K562 (cell line): Measurements from ENCODE around the gene LCN1. TPM values are rescaled to one million over a fixed set of nuclear protein-coding genes. Genes with fewer than 3 reads are reported as not detected.
A peak's percentile ranks its signal among the peaks of the same experiment; 100 is the strongest.

Experiments
- ATAC-seq: fragments of 200-7000 bp; cut with Tn5 transposase; 3 replicates; pipeline ENCODE4 v1.9.1; 2020; ENCODE audit warnings: moderate library complexity
- BruUV-seq: library from RNA; stranded (reverse); fragments of 400-500 nt; replicated peaks from 2 replicates; lab custom pipeline; 2021; lab: Mats Ljungman, UMichigan
- CTCF ChIA-PET: fragments of 300-600 bp; formaldehyde crosslinking; extraction: SDS; loops from one replicate; lab custom pipeline; 2021; ENCODE audit warnings: low intra/inter-chr PET ratio; lab: Yijun Ruan, JAX
- POLR2A ChIA-PET: fragments of 300-600, 350-650 bp; sonication (Branson Sonifier 250); formaldehyde crosslinking; extraction: SDS; loops from one replicate; lab custom pipeline; 2021; ENCODE audit warnings: antibody characterized with exemption, inconsistent platforms; lab: Yijun Ruan, JAX
- DNase-seq, 4 experiments: peaks; one replicate each; pipeline versions ENCODE4 v3.0.0 to v3.0.0-alpha.2; 2011 to 2018; ENCODE audit warnings: low spot score in 3 of 4, mixed read lengths in 3 of 4; ENCODE audit errors: extremely low read depth in 1 of 4
- FAIRE-seq: peaks from 2 replicates; lab custom pipeline; 2011; peaks lifted over from hg19 to GRCh38; lab: Jason Lieb, UNC
- H2AFZ ChIP-seq: 2 replicates; pipeline ENCODE4 v1.6.0; 2011; ENCODE audit warnings: low read depth, low read length, control low read depth, inconsistent platforms
- H3K27ac ChIP-seq: fragments of 200-600 bp; 3 replicates; pipeline ENCODE4 v1.8.0; 2011; ENCODE audit warnings: low read depth, mild to moderate bottlenecking, control low read depth, inconsistent platforms, low read length, moderate library complexity, mixed read lengths; ENCODE audit errors: extremely low read depth
- H3K27me3 ChIP-seq, 2 experiments: fragments of 300-600 bp in 1 of 2; 2 replicates in 1 of 2; 3 replicates in 1 of 2; pipeline versions ENCODE4 v1.6.0 to v1.8.0; 2011; ENCODE audit warnings: inconsistent platforms in 2 of 2, low read length in 2 of 2, mild to moderate bottlenecking in 1 of 2, mixed read lengths in 1 of 2, moderate library complexity in 1 of 2; ENCODE audit not compliant: control insufficient read depth in 2 of 2, insufficient read depth in 2 of 2
- H3K36me3 ChIP-seq: fragments of 300-600 bp; 3 replicates; pipeline ENCODE4 v1.8.0; 2011; ENCODE audit warnings: mild to moderate bottlenecking, low read length, inconsistent platforms; ENCODE audit not compliant: control insufficient read depth, insufficient read depth
- H3K4me1 ChIP-seq, 2 experiments: fragments of 200-600 bp in 1 of 2; replicated peaks in 1 of 2; 2 replicates in 1 of 2; 3 replicates in 1 of 2; pipeline versions ENCODE4 v1.5.1 to v1.8.0; 2011; ENCODE audit warnings: inconsistent platforms in 2 of 2, low read length in 2 of 2, mild to moderate bottlenecking in 1 of 2, mixed read lengths in 1 of 2, moderate library complexity in 1 of 2; ENCODE audit not compliant: control insufficient read depth in 2 of 2, insufficient read depth in 2 of 2
- H3K4me2 ChIP-seq: 2 replicates; pipeline ENCODE4 v1.6.1; 2011; ENCODE audit warnings: low read length, control low read depth, inconsistent platforms, mixed read lengths; ENCODE audit not compliant: insufficient read depth
- H3K4me3 ChIP-seq: fragments of 200-600 bp; sonication (generic), shearing (Covaris generic); 2 replicates; pipeline ENCODE4 v1.5.1; 2016; ENCODE audit warnings: control low read depth, inconsistent platforms
- H3K79me2 ChIP-seq: fragments of 200-600 bp; 3 replicates; pipeline ENCODE4 v1.8.0; 2011; ENCODE audit warnings: low read length, inconsistent platforms; ENCODE audit not compliant: control insufficient read depth, insufficient read depth
- H3K9ac ChIP-seq, 2 experiments: 2 replicates each; pipeline versions ENCODE4 v1.6.0 to v1.6.1; 2011; ENCODE audit warnings: low read depth in 2 of 2, low read length in 2 of 2, control low read depth in 1 of 2, inconsistent platforms in 1 of 2, mild to moderate bottlenecking in 1 of 2, mixed read lengths in 1 of 2; ENCODE audit not compliant: insufficient read depth in 1 of 2
- H3K9me1 ChIP-seq: one replicate; pipeline ENCODE4 v1.6.0; 2011; ENCODE audit warnings: inconsistent platforms, mild to moderate bottlenecking, low read length, moderate library complexity; ENCODE audit not compliant: control insufficient read depth, insufficient read depth
- H3K9me3 ChIP-seq: replicated peaks from 2 replicates; pipeline ENCODE4 v1.5.1; 2011; ENCODE audit warnings: low read depth, low read length, inconsistent platforms; ENCODE audit not compliant: control insufficient read depth, insufficient read depth
- H4K20me1 ChIP-seq: replicated peaks from 2 replicates; pipeline ENCODE4 v1.6.1; 2011; ENCODE audit warnings: low read length, inconsistent platforms, mixed read lengths; ENCODE audit not compliant: control insufficient read depth, insufficient read depth
- ADNP ChIP-seq: fragments of 200-800 bp; sonication (Bioruptor generic); IDR thresholded peaks from 2 replicates; pipeline ENCODE4 v1.6.1; 2016; ENCODE audit warnings: missing genetic modification characterization, missing compliant biosample characterization
- BRD9 ChIP-seq: fragments of 450-650 bp; IDR thresholded peaks from 2 replicates; pipeline ENCODE4 v1.6.1; 2018; ENCODE audit warnings: low read depth; ENCODE audit not compliant: partially characterized antibody
- CBFA2T2 ChIP-seq: fragments of 450-650 bp; conservative IDR thresholded peaks from 2 replicates; pipeline ENCODE4 v1.6.1; 2017; ENCODE audit warnings: mild to moderate bottlenecking
- CHD4 ChIP-seq: fragments of 200-600 bp; sonication (generic); IDR thresholded peaks from 3 replicates; pipeline ENCODE4 v1.6.1; 2012; ENCODE audit warnings: low read depth, mild to moderate bottlenecking, mixed read lengths, low read length, inconsistent platforms; ENCODE audit not compliant: insufficient read depth, insufficient replicate concordance, poor library complexity, severe bottlenecking
- FOXA1 ChIP-seq: fragments of 450-650 bp; IDR thresholded peaks from 2 replicates; pipeline ENCODE4 v1.6.1; 2016; ENCODE audit warnings: mild to moderate bottlenecking, borderline replicate concordance
- NR2C1 ChIP-seq, 2 experiments: fragments of 450-650 bp; IDR thresholded peaks; 2 replicates each; pipeline ENCODE4 v1.6.1; 2017; ENCODE audit warnings: mild to moderate bottlenecking in 2 of 2, antibody characterized with exemption in 1 of 2, inconsistent platforms in 1 of 2, missing compliant biosample characterization in 1 of 2, missing genetic modification characterization in 1 of 2
- PHB2 ChIP-seq: fragments of 450-650 bp; IDR thresholded peaks from 2 replicates; pipeline ENCODE4 v1.6.1; 2017; ENCODE audit warnings: low read depth
- SIN3A ChIP-seq, 2 experiments: fragments of 150-350 bp in 1 of 2; IDR thresholded peaks; 2 replicates each; pipeline ENCODE4 v1.6.1; 2011 to 2016; ENCODE audit warnings: borderline replicate concordance in 2 of 2, low read depth in 2 of 2, low read length in 2 of 2, mild to moderate bottlenecking in 2 of 2, moderate library complexity in 2 of 2; ENCODE audit not compliant: control insufficient read depth in 1 of 2
- ZNF212 ChIP-seq: fragments of 450-650 bp; formaldehyde crosslinking; IDR thresholded peaks from 2 replicates; pipeline ENCODE4 v1.4.0; 2020; ENCODE audit warnings: mild to moderate bottlenecking
- ZNF311 ChIP-seq: fragments of 250-450 bp; sonication (Bioruptor Pico); IDR thresholded peaks from 2 replicates; pipeline ENCODE4 v1.4.0; 2020; ENCODE audit warnings: mild to moderate bottlenecking, moderate library complexity
- ZNF316 ChIP-seq: fragments of 450-650 bp; IDR thresholded peaks from 2 replicates; pipeline ENCODE4 v1.6.1; 2016
- WGBS: fragments of 100-300 bp; shearing (Covaris generic); methylation state at CpG from one replicate; pipeline ENCODE4 v1.1.6; 2016; ENCODE audit warnings: low coverage, mixed read lengths; ENCODE audit not compliant: insufficient coverage; ENCODE audit errors: missing lambda C conversion rate; 5-methylcytosine and 5-hydroxymethylcytosine counted together
- in situ Hi-C: fragments of 300-500 bp; cut with MboI; formaldehyde crosslinking; loops from 4 replicates; pipeline ENCODE4 v1.15.0; 2018; ENCODE audit warnings: inconsistent platforms, mixed read lengths
- intact Hi-C: fragments of 100-400 bp; cut with micrococcal nuclease; formaldehyde crosslinking; loops from 2 replicates; pipeline ENCODE4 v1.14.2; 2022
- polyA plus RNA-seq, 8 experiments: library from polyadenylated mRNA; depleted of rRNA in 4 of 8; stranded (reverse) in 5 of 8; unstranded in 3 of 8; fragments of >200 nt; fragmentation: Nextera tagmentation in 2 of 8; fragmentation: Illumina TruSeq in 1 of 8; extraction: Ambion mirVana in 2 of 8; extraction: Trizol in 1 of 8; gene quantifications; 2 replicates each; pipeline versions ENCODE4 v1.2.1 to v1.2.3, GENCODE V29; 2011 to 2014; ENCODE audit warnings: inconsistent platforms in 1 of 8, missing spikeins in 1 of 8
- total RNA-seq, 7 experiments: library from RNA; depleted of rRNA in 6 of 7; stranded (reverse); fragments of >200 nt in 6 of 7; fragmentation: Illumina TruSeq in 2 of 7; extraction: Trizol in 2 of 7; gene quantifications; 2 replicates each; pipeline versions ENCODE4 v1.2.1 to v1.2.3, GENCODE V29; 2011 to 2021; ENCODE audit warnings: low replicate concordance in 1 of 7
- TF ChIP-seq, protein P1 (sequence below), 2 experiments: fragments of 450-650 bp; formaldehyde crosslinking in 1 of 2; IDR thresholded peaks; 2 replicates each; pipeline versions ENCODE4 v1.4.0 to v1.6.1; 2014 to 2020; ENCODE audit warnings: mild to moderate bottlenecking in 2 of 2, borderline replicate concordance in 1 of 2, low read depth in 1 of 2

LCN1 gene
- total and polyA plus RNA-seq, 9 of the 15 experiments (the other 6 are each of a cell fraction or from before 2014, with no cell fraction given): not detected

DNA sequence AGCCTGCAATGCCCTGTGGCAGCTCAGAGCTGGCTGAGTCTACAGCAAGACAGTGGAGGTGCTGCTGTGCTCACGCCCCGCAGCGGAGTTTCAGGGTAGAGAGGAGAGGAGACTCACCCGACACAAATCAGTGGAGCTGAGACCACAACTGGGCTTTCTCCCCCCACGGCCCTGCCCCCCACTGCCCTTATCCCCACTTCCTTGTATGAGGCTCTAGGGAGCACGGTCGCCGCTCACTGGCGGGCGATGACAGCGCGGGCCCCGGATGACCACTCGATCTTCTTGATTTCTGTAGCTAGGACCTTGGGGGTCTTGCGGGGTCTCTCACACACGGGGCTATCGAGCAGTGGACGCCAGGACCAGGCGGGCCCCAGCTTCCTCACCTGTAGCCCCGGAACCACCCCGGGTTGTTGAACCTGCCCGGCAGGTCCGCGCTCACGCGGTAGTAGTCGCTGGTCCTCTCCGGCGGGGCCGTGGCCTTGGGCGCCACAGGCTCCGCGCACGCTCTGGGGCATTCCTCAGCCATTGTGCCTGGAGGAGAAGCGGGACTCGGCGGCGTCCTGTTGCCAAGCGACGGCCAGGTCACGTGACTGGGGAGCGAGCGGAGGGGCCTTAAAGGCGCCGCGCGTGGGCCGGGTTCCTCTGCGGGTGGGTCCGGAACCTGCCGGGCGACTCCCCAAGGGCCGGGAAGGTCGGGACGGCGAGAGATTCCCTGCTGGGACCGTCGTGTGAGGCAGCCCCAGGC, 21.7 kb upstream of the LCN1 start:
- peak overlapping the region; percentile 89 for H2AFZ ChIP-seq
- DNase-seq (peak; percentile 83 to 90 (median 86)), FAIRE-seq (peak; percentile 76), ATAC-seq (peak; percentile 75)
- ChIA-PET POLR2A (interaction anchor here (0.5 to 1.0 kb wide), 6 partner anchors 9 to 162 kb away, joined by 3 to 5 read pairs (median 3); no protein-coding TSS in a partner anchor), CTCF (no interaction called here)
- H3K27me3 ChIP-seq: no peaks in the 10 kb centered on the region
- H3K4me3 ChIP-seq: peak overlapping the region; percentile 78
- WGBS: 2% methylated on average over 37 of the region's 58 CpGs
- H3K79me2 ChIP-seq: peaks cover 37% of the 10 kb centered on the region
- BruUV-seq: no TSS peak
- H4K20me1 ChIP-seq: peaks cover 15% of the 10 kb centered on the region
- peaks cover 31% of the 10 kb centered on the region for H3K36me3 ChIP-seq
- peak overlapping the region; percentile 88 for H3K4me2 ChIP-seq
- H3K9me3 ChIP-seq: no peaks in the 10 kb centered on the region
- H3K27ac ChIP-seq: no peak overlapping the region
- intact Hi-C loops (loop anchor here (2.0 kb wide), 1 partner anchor 59 kb away; no protein-coding TSS in a partner anchor), in situ Hi-C loops (no loop called here)
- no peaks in the 10 kb centered on the region for H3K9me1 ChIP-seq
- peaks cover 8 to 62% of the 10 kb centered on the region in 2 experiments for H3K4me1 ChIP-seq
- peak overlapping the region; percentile 92 to 93; a peak in 3 of 4 replicates for H3K9ac ChIP-seq
- TF ChIP-seq SIN3A (IDR thresholded peaks at IDR 0.05; ENCODE audit: borderline replicate concordance in 2 of 2, control insufficient read depth in 1 of 2, low read depth in 2 of 2, low read length in 2 of 2) (peak; percentile 98 to 99), ZNF212 (CRISPR knock-in tag) (no peak), CBFA2T2 (peak; percentile 95), BRD9 (no peak), CHD4 (no peak), FOXA1 (no peak), NR2C1 (IDR thresholded peaks at IDR 0.05) (no peak), NR2C1 (tag; IDR thresholded peaks at IDR 0.05) (no peak), PHB2 (no peak), ZNF316 (no peak), ZNF311 (CRISPR knock-in tag) (no peak), ADNP (no peak)
- TF ChIP-seq, protein P1, sequence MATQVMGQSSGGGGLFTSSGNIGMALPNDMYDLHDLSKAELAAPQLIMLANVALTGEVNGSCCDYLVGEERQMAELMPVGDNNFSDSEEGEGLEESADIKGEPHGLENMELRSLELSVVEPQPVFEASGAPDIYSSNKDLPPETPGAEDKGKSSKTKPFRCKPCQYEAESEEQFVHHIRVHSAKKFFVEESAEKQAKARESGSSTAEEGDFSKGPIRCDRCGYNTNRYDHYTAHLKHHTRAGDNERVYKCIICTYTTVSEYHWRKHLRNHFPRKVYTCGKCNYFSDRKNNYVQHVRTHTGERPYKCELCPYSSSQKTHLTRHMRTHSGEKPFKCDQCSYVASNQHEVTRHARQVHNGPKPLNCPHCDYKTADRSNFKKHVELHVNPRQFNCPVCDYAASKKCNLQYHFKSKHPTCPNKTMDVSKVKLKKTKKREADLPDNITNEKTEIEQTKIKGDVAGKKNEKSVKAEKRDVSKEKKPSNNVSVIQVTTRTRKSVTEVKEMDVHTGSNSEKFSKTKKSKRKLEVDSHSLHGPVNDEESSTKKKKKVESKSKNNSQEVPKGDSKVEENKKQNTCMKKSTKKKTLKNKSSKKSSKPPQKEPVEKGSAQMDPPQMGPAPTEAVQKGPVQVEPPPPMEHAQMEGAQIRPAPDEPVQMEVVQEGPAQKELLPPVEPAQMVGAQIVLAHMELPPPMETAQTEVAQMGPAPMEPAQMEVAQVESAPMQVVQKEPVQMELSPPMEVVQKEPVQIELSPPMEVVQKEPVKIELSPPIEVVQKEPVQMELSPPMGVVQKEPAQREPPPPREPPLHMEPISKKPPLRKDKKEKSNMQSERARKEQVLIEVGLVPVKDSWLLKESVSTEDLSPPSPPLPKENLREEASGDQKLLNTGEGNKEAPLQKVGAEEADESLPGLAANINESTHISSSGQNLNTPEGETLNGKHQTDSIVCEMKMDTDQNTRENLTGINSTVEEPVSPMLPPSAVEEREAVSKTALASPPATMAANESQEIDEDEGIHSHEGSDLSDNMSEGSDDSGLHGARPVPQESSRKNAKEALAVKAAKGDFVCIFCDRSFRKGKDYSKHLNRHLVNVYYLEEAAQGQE (IDR thresholded peaks at IDR 0.05; ENCODE audit: borderline replicate concordance): peak; percentile 81
- TF ChIP-seq, protein P1 (CRISPR knock-in tag; IDR thresholded peaks at IDR 0.05; ENCODE audit: low read depth): no peak
